SJCRH30 (cell line): ENCODE data around the gene CAMSAP1. TPM values are rescaled to one million over a fixed set of nuclear protein-coding genes. Genes with fewer than 3 reads are reported as not detected.
"Not testable (repeated sequence)": the region's sequence is repeated elsewhere in the genome, so short reads cannot be mapped to it uniquely, and the experiment has no call there.

Experiments
- DNase-seq, 2 experiments: peaks; one replicate each; pipeline ENCODE4 v3.0.0-alpha.2; 2015 to 2020
- H3K27ac ChIP-seq: fragments of 250-450 bp; sonication (Bioruptor Pico); 2 replicates; pipeline ENCODE4 v1.5.1; 2020; ENCODE audit warnings: mild to moderate bottlenecking, moderate library complexity
- H3K27me3 ChIP-seq: fragments of 250-450 bp; sonication (Bioruptor Pico); 2 replicates; pipeline ENCODE4 v1.5.1; 2020; ENCODE audit warnings: mild to moderate bottlenecking, moderate library complexity
- H3K36me3 ChIP-seq: fragments of 250-450 bp; sonication (Bioruptor Pico); 2 replicates; pipeline ENCODE4 v1.5.1; 2020; ENCODE audit warnings: mild to moderate bottlenecking, moderate library complexity
- H3K4me1 ChIP-seq: fragments of 250-450 bp; sonication (Bioruptor Pico); 2 replicates; pipeline ENCODE4 v1.5.1; 2020; ENCODE audit warnings: mild to moderate bottlenecking, moderate library complexity
- H3K4me3 ChIP-seq: fragments of 250-450 bp; sonication (Bioruptor Pico); 2 replicates; pipeline ENCODE4 v1.5.1; 2020; ENCODE audit warnings: mild to moderate bottlenecking, moderate library complexity
- H3K9me3 ChIP-seq: fragments of 250-450 bp; sonication (Bioruptor Pico); replicated peaks from 2 replicates; pipeline ENCODE4 v1.5.1; 2020; ENCODE audit warnings: mild to moderate bottlenecking, moderate library complexity
- total RNA-seq: library from RNA; depleted of rRNA; stranded (reverse); fragments of >200 nt; shearing (Covaris generic); gene quantifications from 2 replicates; pipeline ENCODE4 v1.2.3, GENCODE V29; 2014; rRNA removed

CAMSAP1 gene
- 34.4 and 42.3 TPM in 2 replicates for total RNA-seq

GRCh38 chr9:135907431-135908092 lies at the start of gene CAMSAP1:
TSS of gene CAMSAP1 (minus strand) at chr9:135907546. CDS start at chr9:135907159, 387 bp downstream.
- H3K27me3 ChIP-seq: no peaks in the 10 kb centered on the region
- peaks cover 3% of the 10 kb centered on the region; the same call in 1 of the 2 replicates for H3K4me1 ChIP-seq
- peaks cover 32% of the 10 kb centered on the region for H3K36me3 ChIP-seq
- peak; percentile 91 to 96 for DNase-seq
- H3K9me3 ChIP-seq: 0 out of 2 replicates have a peak, but pooled peaks cover 2% of the 10 kb centered on the region
- H3K4me3 ChIP-seq: peak within 1 kb of the TSS; percentile 81
- H3K27ac ChIP-seq: peak within 1 kb of the TSS; percentile 45

DNA sequence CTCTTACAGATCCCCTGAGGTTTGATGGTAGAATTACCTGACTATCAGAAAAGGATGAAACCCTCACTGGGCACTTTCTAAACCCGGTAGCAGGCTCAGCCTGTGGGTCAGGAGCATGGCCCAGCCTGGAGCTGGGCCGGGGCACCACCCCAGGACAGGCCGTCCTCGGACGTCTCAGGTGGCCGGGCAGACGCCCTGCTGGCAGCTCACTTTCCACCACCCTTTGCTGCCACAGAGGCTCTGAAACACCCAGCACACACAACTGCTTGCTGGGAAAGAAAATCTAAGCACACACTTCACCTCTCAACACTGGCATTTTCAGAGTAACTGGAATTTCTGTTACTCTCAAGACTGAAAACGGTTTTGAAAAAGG lies 49.4 kb upstream of the CAMSAP1 start:
- Histone ChIP-seq H3K9me3 (no peaks in the 10 kb centered on the region), H3K27me3 (no peaks in the 10 kb centered on the region; the same call in 1 of the 2 replicates), H3K4me1 (peaks cover 13% of the 10 kb centered on the region), H3K4me3 (no peak overlapping the region), H3K27ac (no peak overlapping the region), H3K36me3 (peaks cover 14% of the 10 kb centered on the region)
- DNase-seq: no peak

- no peaks in the 10 kb centered on the region for H3K9me3 ChIP-seq
- no peaks in the 10 kb centered on the region for H3K27me3 ChIP-seq
- H3K36me3 ChIP-seq: peaks cover 15% of the 10 kb centered on the region
- peaks cover 20% of the 10 kb centered on the region for H3K4me1 ChIP-seq
- no peak overlapping the region for H3K27ac ChIP-seq
- no peak overlapping the region for H3K4me3 ChIP-seq
- no peak for DNase-seq
Measured at GRCh38 chr9:135955934-135956801, 48.8 kb upstream of the CAMSAP1 start.

DNA sequence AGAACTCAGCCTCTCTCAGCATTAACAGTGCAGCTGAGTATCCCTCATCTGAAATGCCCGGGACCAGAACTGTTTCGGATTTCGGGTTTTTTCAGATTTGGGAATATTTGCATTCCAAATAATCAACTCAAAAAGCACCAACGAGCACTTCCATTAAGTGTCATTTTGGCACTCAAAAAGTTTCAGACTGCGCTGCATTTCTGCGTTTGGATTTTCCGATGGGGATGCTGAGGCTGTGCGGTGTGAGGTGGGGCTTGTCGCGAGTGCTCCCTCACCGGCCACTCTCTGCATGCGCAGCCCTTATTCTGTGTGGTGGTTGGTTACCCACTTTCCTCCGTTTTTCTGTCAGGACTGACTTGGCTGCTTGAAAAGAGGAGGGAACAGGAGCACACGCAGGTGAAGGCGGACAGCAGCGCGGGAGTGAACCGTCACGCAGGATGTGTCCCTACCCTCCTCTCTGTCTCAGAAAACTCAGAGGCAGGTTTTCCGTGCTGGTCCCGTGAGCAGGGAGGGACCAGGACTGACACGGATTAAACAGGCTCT lies 45.4 kb upstream of the CAMSAP1 start:
- Histone ChIP-seq H3K4me3 (no peak overlapping the region), H3K27ac (peak overlapping the region; percentile 51; the same call in 1 of the 2 replicates), H3K9me3 (no peaks in the 10 kb centered on the region), H3K27me3 (no peaks in the 10 kb centered on the region), H3K36me3 (peaks cover 30% of the 10 kb centered on the region), H3K4me1 (peaks cover 18% of the 10 kb centered on the region)
- DNase-seq: no peak

- peak; percentile 82 to 91 for DNase-seq
- Histone ChIP-seq H3K27me3 (no peaks in the 10 kb centered on the region), H3K4me1 (peaks cover 18% of the 10 kb centered on the region), H3K36me3 (peaks cover 35% of the 10 kb centered on the region), H3K4me3 (no peak overlapping the region), H3K27ac (peak overlapping the region; percentile 51), H3K9me3 (no peaks in the 10 kb centered on the region)
Measured at GRCh38 chr9:135951889-135952663, 44.7 kb upstream of the CAMSAP1 start.

GRCh38 chr9:135951310-135951709 lies 44.0 kb upstream of the CAMSAP1 start:
- peak overlapping the region; percentile 51 for H3K27ac ChIP-seq
- peaks cover 18% of the 10 kb centered on the region for H3K4me1 ChIP-seq
- DNase-seq, H3K9me3 ChIP-seq, H3K4me3 ChIP-seq, H3K27me3 ChIP-seq: not testable (repeated sequence)
- H3K36me3 ChIP-seq: peaks cover 38% of the 10 kb centered on the region

- H3K9me3 ChIP-seq, DNase-seq, H3K27me3 ChIP-seq, H3K4me3 ChIP-seq, H3K27ac ChIP-seq: not testable (repeated sequence)
- Histone ChIP-seq H3K4me1 (peaks cover 18% of the 10 kb centered on the region), H3K36me3 (peaks cover 43% of the 10 kb centered on the region)
Measured at GRCh38 chr9:135950841-135951240, 43.5 kb upstream of the CAMSAP1 start.

DNA sequence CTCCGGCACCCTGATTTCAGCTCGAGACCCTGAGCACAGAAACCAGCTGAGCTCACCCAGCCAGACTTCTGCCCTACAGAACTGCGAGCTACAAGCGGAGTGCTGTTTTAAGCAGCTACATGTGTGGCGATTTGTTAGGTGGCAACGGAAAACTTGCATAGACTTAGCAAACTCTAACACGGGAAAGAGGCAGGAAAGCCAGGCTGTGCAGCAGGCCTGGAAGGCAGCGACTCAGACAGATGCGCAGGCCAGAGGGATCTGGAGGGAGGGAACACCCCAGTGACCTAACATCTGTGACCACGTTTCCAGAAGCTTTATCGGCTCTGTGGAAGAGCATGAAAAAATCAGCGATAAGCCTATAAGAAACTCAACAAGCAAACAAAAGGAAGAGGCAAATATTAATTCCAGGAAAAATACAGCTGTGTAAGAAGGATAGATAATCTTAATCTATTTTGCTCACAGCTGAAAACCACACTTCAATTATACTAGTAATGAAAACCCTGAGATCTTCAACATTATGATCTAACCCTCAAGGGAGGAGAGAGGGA lies 42.9 kb upstream of the CAMSAP1 start:
- Histone ChIP-seq H3K9me3 (no peaks in the 10 kb centered on the region), H3K27ac (no peak overlapping the region), H3K27me3 (no peaks in the 10 kb centered on the region), H3K4me3 (no peak overlapping the region), H3K36me3 (peaks cover 49% of the 10 kb centered on the region), H3K4me1 (peaks cover 18% of the 10 kb centered on the region)
- DNase-seq: peak in 1 of 2 experiments; percentile 36

DNA sequence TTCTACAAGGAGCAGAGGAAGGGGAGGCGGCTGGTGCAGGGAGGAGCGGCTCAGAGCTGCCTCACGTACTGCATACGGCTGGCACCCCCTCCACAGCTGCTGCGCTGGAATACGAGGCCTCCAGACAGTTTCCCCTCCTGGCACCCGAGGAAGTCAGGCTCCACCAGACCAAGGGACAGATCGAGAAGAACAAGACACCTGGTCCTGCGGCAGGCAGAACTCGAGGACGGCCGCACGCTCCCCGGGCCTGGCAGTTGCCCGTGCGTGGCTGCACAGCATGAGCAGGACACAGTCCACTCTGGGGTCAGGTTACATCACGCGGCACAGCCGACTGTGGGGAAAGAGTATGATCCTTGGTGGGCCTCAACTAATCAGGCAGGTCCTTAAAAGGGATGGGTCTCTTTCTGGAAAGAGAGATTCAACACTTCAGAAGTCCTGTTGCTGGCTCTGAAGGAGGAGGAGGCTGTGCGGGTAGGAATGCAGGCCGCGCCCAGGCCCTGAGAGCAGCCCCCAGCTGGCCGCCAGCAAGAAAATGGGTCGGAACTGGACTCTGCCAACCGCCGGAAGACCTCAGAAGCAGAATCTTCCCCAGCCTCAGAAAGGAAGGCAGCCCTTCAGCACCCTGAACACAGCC lies 42.3 kb upstream of the CAMSAP1 start:
- no peak overlapping the region for H3K4me3 ChIP-seq
- no peak overlapping the region for H3K27ac ChIP-seq
- peaks cover 18% of the 10 kb centered on the region for H3K4me1 ChIP-seq
- DNase-seq: no peak
- peaks cover 53% of the 10 kb centered on the region for H3K36me3 ChIP-seq
- H3K27me3 ChIP-seq: no peaks in the 10 kb centered on the region
- H3K9me3 ChIP-seq: no peaks in the 10 kb centered on the region

GRCh38 chr9:135948968-135949367 lies 41.6 kb upstream of the CAMSAP1 start:
- Histone ChIP-seq H3K36me3 (peaks cover 54% of the 10 kb centered on the region), H3K9me3 (no peaks in the 10 kb centered on the region), H3K4me1 (peaks cover 18% of the 10 kb centered on the region), H3K27me3 (no peaks in the 10 kb centered on the region), H3K4me3 (no peak overlapping the region), H3K27ac (no peak overlapping the region)
- no peak for DNase-seq

DNA sequence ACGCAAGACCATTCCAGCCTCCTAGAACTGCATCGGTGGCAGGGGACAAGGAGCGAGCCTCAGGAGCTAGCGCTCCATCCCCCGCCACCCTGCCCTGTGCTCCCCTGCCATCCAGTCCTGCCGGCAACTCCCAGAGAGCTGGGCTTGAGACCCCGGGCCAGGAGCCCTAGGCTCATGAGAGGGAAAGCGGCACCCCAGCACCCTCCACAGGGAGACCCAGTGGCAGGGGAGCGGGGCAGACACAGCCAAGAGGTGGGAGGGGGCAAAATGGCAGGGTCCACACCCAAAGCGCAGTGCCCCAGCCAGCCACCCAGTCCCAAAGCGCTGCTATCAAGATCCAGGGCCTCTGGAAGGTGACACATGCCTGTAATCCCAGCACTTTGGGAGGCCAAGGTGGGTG lies 41.1 kb upstream of the CAMSAP1 start:
- peaks cover 56% of the 10 kb centered on the region for H3K36me3 ChIP-seq
- H3K4me1 ChIP-seq: peaks cover 18% of the 10 kb centered on the region
- H3K9me3 ChIP-seq: no peaks in the 10 kb centered on the region

DNA sequence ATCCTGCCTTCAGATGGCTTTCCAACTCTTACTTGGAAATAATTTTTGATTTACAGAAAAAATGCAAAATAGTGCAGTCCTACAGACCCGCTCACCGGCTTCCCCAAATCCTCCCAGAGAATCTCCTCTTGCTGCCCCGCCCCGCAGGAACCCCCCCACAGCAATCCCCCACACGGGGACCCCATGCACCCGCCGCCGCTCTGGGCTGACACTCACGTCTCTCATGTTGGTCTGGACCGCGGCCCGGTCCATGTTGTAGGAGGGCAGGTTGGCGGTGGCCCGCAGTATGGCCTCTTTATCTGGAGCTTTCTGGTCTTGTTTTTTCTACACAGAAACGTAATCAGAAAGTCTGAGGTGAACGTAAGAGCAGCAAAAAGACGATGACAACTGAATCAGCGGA lies 40.2 kb upstream of the CAMSAP1 start:
- Histone ChIP-seq H3K4me3 (no peak overlapping the region), H3K36me3 (peaks cover 57% of the 10 kb centered on the region), H3K4me1 (peaks cover 16% of the 10 kb centered on the region), H3K9me3 (no peaks in the 10 kb centered on the region), H3K27ac (no peak overlapping the region), H3K27me3 (no peaks in the 10 kb centered on the region)
- DNase-seq: no peak

More for the DNA sequence above, 41.1 kb upstream of the CAMSAP1 start:
- no peaks in the 10 kb centered on the region for H3K27me3 ChIP-seq
- no peak overlapping the region for H3K4me3 ChIP-seq
- DNase-seq: no peak
- no peak overlapping the region for H3K27ac ChIP-seq

DNA sequence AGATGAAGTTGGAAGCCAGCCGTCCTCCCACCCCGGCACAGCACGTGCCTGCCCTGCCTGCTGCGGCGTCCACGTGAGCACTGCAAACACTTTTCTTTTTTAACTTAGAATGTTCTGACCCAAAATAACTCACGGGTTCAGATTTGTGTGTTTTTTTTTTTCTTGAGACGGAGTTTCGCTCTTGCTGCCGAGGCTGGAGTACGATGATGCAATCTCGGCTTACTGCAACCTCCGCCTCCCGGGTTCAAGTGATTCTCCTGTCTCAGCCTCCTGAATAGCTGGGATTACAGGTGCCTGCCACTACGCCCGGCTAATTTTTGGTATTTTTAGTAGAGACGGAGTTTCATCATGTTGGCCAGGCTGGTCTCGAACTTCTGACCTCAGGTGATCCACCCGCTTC lies 39.8 kb upstream of the CAMSAP1 start:
- H3K9me3 ChIP-seq, H3K4me3 ChIP-seq, H3K27ac ChIP-seq, H3K27me3 ChIP-seq, DNase-seq: not testable (repeated sequence)
- Histone ChIP-seq H3K4me1 (peaks cover 11% of the 10 kb centered on the region), H3K36me3 (peaks cover 57% of the 10 kb centered on the region)
